GM20000 (cell line): ENCODE measurements around the gene AHR.
"Not testable (repeated sequence)": the region's sequence is repeated elsewhere in the genome, so short reads cannot be mapped to it uniquely, and the experiment has no call there.

ENCODE experiments used
- DNase-seq: peaks from one replicate; pipeline ENCODE4 v3.0.0; 2012; ENCODE audit warnings: low spot score
- CTCF ChIP-seq: IDR thresholded peaks from 2 replicates; pipeline ENCODE4 v1.5.1; 2012; ENCODE audit warnings: mild to moderate bottlenecking, control low read depth; ENCODE audit errors: extremely low read depth, missing control alignments

Gene AHR

DNA sequence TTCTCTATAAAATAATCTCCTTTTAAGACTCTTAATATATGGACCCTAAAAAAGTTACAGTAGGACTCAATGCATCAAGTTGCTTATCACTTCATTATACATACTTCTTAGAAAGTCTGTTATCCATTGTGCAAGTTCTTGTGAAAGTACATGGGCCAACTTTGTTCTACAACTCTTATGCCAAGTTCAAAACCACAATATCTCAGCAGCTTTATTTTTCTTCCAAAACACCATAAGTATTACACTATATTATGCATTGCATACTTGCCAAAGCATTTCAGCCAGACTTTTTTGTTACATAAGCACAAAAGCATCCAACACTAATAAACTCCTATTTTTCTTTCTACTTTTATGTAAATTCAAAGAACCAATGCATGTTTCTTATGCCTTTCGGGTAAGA lies 94.4 kb downstream of the AHR start:
- DNase-seq = no peak
- TF ChIP-seq CTCF = no peak

DNA sequence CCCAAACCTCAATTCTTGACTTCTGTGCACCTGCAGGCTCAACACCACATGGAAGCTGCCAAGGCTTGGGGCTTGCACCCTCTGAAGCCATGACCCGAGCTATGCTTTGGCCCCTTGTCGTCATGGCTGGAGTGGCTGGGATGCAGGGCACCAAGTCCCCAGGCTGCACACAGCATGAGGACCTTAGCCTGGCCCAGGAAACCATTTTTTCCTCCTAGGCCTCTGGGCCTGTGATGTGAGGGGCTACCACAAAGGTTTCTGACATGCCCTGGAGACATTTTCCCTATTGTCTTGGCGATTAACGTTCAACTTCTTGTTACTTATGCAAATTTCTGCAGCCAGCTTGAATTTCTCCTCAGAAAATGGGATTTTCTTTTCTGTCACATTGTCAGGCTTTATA lies 96.1 kb downstream of the AHR start:
- not testable (repeated sequence) for DNase-seq
